ENCODE data around the gene SLX4IP.
A peak's percentile ranks its signal among the peaks of the same experiment; 100 is the strongest.

SLX4IP gene

GRCh38 chr20:10551732-10552724 is 116.9 kb downstream of the SLX4IP start:
- no peak for DNase-seq (ENCODE audit: low read depth)

GRCh38 chr20:10553326-10553984 is 118.3 kb downstream of the SLX4IP start:
- peak; percentile 74 for DNase-seq (ENCODE audit: low read depth)

DNA sequence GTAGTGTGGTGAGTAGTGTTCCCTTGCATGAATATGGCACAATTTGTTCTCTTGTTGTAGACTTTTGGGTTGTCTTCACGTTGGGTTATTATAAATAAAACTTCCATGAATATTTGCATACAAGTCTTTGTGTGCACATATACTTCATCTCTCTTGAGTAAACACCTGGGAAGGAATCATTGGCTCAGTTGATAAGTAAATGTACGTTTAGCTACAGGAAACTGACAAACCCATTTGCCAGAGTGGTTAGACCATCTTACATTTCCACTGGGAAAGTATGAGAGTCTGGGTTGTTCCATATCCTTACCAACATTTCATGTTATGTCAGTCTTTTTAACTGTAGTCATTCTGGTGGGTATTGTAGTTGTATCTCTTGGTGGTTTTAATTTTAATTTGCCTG is 119.2 kb downstream of the SLX4IP start:
- DNase-seq (ENCODE audit: low read depth), result no peak

DNA sequence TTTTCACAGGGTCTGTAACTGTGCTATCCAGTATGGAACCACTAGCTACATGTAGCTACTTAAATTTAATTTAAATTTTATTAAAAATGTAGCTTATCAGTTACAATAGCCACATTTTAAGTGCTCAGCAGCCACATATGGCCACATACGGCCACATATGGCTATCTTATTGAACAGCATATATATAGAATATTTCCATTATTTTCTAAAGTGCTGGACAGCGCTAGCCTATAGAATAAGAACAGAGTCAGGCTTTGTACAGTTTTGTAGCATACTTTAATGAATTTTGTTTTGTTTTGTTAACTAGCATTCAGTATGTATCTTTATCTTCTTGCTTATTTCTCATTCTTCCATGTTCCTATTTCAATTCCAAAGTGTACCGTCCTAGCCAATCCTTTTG is 120.3 kb downstream of the SLX4IP start:
- DNase-seq (ENCODE audit: low read depth), result no peak

GRCh38 chr20:10555865-10556308 is 120.8 kb downstream of the SLX4IP start:
- DNase-seq (ENCODE audit: low read depth), result peak; percentile 75

DNA sequence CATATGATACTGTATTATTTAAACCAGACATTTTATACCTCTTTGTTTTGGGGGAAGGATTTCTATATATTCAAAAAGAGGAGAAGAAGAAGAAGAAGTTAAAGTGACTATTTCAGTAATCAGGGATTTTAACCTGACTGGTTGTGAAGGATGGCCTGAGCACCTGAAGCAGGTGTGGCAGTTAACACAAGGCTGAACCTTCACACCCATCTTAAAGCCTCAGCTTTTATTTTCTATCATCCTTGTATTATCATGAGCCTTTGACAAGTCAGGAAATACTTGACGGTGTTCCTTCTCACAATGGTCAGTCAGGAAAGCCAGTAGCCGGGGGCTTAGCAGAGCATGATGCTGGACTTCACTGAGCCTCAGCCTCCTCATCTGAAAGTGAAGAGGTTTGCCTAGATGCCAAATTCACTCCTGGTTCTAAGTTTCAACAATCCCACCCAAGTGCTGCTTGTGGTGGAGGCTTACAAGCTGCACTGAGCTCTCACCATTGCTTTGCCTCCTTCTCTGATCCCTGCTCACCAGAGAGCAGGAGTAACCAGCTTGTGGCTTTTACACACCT is 121.5 kb downstream of the SLX4IP start:
- no peak for DNase-seq (ENCODE audit: low read depth)

DNA sequence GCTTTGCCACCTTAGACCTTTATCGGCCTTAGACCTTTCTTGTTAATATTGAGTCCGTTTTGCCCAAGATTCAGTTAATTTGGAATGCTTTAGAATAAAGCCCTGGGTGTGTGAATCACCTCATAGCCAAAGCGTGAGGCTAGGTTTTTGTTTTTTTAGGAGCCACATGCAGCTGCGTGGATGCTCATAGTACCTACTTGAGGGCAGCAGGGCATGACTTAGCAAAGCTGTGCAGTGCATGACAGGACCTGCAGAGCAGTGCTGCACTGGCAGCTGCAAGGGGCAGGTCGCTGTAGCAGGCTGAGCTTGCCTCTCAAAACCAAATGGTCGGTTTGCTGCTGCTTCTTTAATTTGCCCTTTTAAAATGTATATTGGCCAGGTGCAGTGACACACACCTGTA is 122.6 kb downstream of the SLX4IP start:
- DNase-seq (ENCODE audit: low read depth), result no peak

DNA sequence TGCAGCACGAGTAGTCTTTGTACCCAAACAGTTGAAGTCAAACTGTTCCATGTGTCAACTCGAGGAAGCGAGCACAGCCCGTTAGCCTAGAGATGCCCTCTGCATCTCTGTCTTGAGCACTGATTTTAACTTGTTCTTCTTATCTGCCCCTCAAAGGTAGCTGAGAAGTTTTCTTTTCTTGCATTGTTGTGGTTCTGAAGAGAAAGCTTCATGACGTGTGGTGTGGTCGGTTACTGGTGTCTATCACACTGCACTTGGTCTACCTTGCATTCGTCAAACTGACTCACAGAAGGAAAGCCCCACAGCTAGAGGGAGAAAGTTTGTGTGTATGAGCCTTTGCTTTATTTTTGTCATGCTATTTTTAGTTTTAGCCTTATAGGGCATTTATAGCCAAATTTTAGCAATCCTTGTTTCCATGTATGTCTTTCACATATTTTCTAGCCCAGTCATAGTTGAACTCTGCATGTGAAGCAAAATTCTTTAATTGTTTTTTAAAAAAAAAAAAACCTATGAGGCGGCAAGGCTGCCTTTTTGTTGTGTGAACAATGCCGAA is 123.6 kb downstream of the SLX4IP start:
- peak; percentile 89 for DNase-seq (ENCODE audit: low read depth)

GRCh38 chr20:10559266-10559665 is 124.2 kb downstream of the SLX4IP start:
- DNase-seq (ENCODE audit: low read depth), result no peak

- DNase-seq (ENCODE audit: low read depth), result no peak
Measured at GRCh38 chr20:10560686-10561085, 125.6 kb downstream of the SLX4IP start.

- DNase-seq (ENCODE audit: low read depth), result no peak
Measured at GRCh38 chr20:10561302-10561701, 126.2 kb downstream of the SLX4IP start.

- DNase-seq (ENCODE audit: low read depth), result peak; percentile 54
Measured at GRCh38 chr20:10562899-10563298, 127.8 kb downstream of the SLX4IP start.

GRCh38 chr20:10563935-10564492 is 128.9 kb downstream of the SLX4IP start:
- DNase-seq (ENCODE audit: low read depth), result no peak

DNA sequence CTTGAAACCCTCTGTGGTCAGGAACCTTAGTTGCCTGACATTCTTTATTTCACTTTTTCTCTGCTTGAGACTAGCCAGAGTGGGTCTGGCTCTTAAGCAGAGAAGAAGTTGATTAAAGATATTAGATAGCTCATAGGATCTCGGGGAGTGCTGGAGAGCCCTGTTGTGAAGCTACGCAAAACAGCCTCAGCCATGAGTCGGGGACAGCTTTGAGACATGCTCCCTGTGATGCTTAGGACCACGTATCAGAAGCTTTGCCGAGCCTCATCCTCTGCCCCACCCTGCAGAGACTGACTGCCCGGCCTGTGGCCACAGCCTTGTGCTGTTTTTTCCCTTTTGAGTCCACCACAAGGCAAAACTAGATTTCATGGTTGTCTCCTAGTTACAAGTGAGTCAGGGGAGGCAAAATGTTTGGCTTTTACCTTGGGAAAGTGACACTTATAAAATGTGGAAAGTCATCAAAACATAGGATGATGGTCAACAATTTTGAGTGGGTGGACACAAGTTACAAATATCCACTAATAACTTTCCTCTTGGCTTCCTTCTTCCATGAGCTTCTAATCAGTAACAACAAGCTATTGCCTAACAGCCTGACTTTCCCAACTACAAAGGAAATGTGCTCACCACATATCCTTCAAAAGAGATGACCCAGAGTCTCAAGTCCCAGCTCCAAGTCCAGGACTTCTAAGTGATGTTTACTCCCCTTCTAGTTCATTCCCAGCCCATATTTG is 130.3 kb downstream of the SLX4IP start:
- DNase-seq (ENCODE audit: low read depth), result peak; percentile 97

DNA sequence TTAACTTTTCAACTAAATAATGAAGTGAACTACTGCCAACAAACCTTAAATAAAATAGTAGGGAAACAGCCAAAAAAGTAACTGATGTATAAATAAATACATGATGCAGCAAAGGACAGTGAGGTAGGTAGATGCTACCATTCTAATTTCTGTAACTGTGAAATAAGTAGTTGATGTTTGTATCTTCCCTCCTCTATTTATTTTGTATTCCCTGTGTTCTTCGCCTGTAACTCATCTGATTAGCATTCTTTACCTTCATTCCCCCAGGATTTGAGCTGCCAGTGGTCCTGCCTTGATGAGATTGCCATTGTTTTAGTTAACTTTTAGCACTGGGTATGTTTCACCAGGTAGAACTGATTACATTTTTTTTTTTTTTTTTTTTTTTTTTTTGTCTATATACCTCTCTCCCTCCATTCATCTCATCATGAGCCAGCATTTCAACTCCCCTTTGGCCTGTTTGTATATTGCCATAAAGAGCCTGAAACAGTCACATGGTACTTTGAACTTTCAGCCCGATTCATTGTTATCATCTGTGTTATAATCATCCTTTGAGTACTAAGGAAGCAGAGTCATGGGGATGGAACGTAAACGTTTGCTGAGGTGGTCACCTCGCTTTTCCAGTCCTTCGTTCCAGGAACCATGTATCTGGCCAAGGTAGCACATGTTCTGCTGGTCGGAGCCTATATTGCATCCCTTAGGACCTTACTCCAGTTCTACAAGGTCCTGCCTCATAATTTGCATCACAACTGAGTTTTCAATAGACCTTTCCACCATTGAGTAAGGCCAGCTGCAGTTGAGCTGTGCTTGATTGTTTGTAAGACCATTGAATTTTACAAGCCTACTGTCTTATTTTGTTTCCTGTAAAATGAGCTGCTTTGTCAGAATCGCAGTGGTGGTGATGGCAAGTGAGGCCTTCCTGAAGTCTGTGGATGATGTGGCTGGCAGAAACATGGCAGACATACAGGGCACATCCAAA is 131.1 kb downstream of the SLX4IP start:
- DNase-seq (ENCODE audit: low read depth), result no peak

- no peak for DNase-seq (ENCODE audit: low read depth)
Measured at GRCh38 chr20:10568032-10568431, 132.9 kb downstream of the SLX4IP start.

- DNase-seq (ENCODE audit: low read depth), result no peak
Measured at GRCh38 chr20:10571313-10571815, 136.3 kb downstream of the SLX4IP start.

- no peak for DNase-seq (ENCODE audit: low read depth)
Measured at GRCh38 chr20:10572853-10573252, 137.7 kb downstream of the SLX4IP start.

DNA sequence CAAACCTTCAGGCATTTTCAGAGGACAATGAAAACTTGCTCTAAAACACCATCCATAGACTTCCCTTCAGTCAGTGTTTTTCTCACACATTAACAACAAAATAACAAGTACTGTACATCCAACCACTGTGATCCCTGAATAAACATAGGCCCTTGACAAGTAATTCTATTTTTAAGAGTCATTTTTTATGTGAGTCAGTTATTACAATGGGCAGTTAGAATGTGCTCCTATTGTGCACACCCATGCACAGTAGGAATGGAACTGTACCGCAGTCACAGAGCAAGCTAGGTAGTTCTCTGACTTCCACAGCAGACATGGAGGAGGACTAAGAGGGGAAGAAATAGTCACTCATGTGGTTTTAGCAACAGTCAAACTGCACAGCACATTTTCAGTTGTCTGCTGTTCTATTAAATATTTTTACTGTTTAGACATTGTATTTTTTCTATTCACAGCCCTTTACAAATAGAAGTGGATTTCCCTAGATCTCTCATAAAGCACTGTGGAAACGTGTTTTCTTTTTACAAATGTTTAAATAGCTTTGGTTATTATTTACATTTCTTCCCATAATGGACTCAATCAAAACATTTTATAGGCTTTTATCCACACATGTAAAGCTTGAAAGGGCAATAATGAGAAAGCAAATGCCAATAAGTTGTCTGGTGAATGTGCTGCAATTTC is 138.3 kb downstream of the SLX4IP start:
- no peak for DNase-seq (ENCODE audit: low read depth)
